SK-MEL-5 (cell line): ENCODE results near the gene NR4A1. TPM values are rescaled to one million over a fixed set of nuclear protein-coding genes. Genes with fewer than 3 reads are reported as not detected.
"Not testable (repeated sequence)": the region's sequence is repeated elsewhere in the genome, so short reads cannot be mapped to it uniquely, and the experiment has no call there.

Experiments
- DNase-seq: peaks from one replicate; pipeline ENCODE4 v3.0.0-alpha.2; 2016; ENCODE audit warnings: low read depth, low spot score
- in situ Hi-C: cut with HindIII; loops from 2 replicates; pipeline ENCODE4 v1.10.0; 2016; ENCODE audit warnings: low sequenced_read_pairs, high pct_unique_total_duplicates, low pct_unique_long_range_greater_than_20kb
- total RNA-seq: library from RNA; depleted of rRNA; stranded (reverse); fragments of >200 nt; shearing (Covaris generic); gene quantifications from 2 replicates; pipeline ENCODE4 v1.2.3, GENCODE V29; 2014; rRNA removed

Gene NR4A1
- total RNA-seq, 1 experiment from 2014 or later = 33.5 TPM

- in situ Hi-C loops, DNase-seq: not testable (repeated sequence)
Observed at GRCh38 chr12:52104431-52105089, 53.3 kb downstream of the NR4A1 start.

Other genes with a start within 250 kb of the NR4A1 start
- gene FIGNL2, start 202.7 kb upstream of the NR4A1 start, total RNA-seq = 0.21 and 0.24 TPM in 2 replicates
- not detected in 2 replicates for gene ANKRD33, start 163.3 kb upstream of the NR4A1 start, total RNA-seq
- 0.05 TPM in 1 of 2 replicates, not detected in the other for gene ACVRL1, start 143.9 kb upstream of the NR4A1 start, total RNA-seq
- gene ACVR1B, start 99.7 kb upstream of the NR4A1 start, total RNA-seq = 6.3 and 6.4 TPM in 2 replicates
- gene TAMALIN, start 44.5 kb upstream of the NR4A1 start, total RNA-seq = 25.5 and 26.7 TPM in 2 replicates
- 90.4 and 104 TPM in 2 replicates for gene ATG101, start 18.5 kb downstream of the NR4A1 start, total RNA-seq
- not detected in 2 replicates for gene SMIM41, start 28.3 kb downstream of the NR4A1 start, total RNA-seq
- 0.11 TPM in 2 replicates for gene KRT80, start 140.6 kb downstream of the NR4A1 start, total RNA-seq
- gene KRT7, start 181.8 kb downstream of the NR4A1 start, total RNA-seq = not detected in 2 replicates
- gene KRT86, start 223.2 kb downstream of the NR4A1 start, total RNA-seq = not detected in 2 replicates
- 0.16 TPM in 1 of 2 replicates, not detected in the other for gene KRT81, start 240.1 kb downstream of the NR4A1 start, total RNA-seq